ENCODE data around the gene LRRTM2. TPM values are rescaled to one million over a fixed set of nuclear protein-coding genes. Genes with fewer than 3 reads are reported as not detected.

Gene LRRTM2
- total and polyA plus RNA-seq, 2 donors (not counting 3 experiments of a cell fraction or from before 2014, with no cell fraction given): 0.06 to 0.20 TPM

GRCh38 chr5:138849882-138850281 lies 25.3 kb downstream of the LRRTM2 start:
- H3K36me3 ChIP-seq (ENCODE audit: control insufficient read depth in 2 of 2, extremely low read depth in 1 of 2, insufficient read depth in 2 of 2, low read length in 2 of 2): no peaks in the 10 kb centered on the region
- dilution Hi-C loops (cut with MboI; ENCODE audit: extremely low pct_ligation_motif_present, low sequenced_read_pairs): no loop called here
- no TSS peak for BruUV-seq (replicated peaks)
- no peak overlapping the region for H3K9ac ChIP-seq (replicated peaks; ENCODE audit: extremely low read depth, insufficient read depth, low read length)
- H3K27me3 ChIP-seq (ENCODE audit: control insufficient read depth in 2 of 2, insufficient read depth in 2 of 2, low read length in 2 of 2): no peaks in the 10 kb centered on the region
- H3K9me1 ChIP-seq (replicated peaks; ENCODE audit: control insufficient read depth, extremely low read depth, insufficient read depth, low read length): no peaks in the 10 kb centered on the region
- no peak for FAIRE-seq
- H3K79me2 ChIP-seq (ENCODE audit: control insufficient read depth, insufficient read depth, low read length): peaks cover 90% of the 10 kb centered on the region
- H3K4me2 ChIP-seq (ENCODE audit: insufficient read depth, low read length): no peak overlapping the region
- intact Hi-C loops (cut with micrococcal nuclease): no loop called here
- ChIA-PET POLR2A (no interaction called here), CTCF (interaction anchor here (0.8 kb wide), 1 partner anchor 25 kb away, joined by 3 read pairs; no protein-coding TSS in a partner anchor)
- DNase-seq (ENCODE audit: low read depth, low spot score): no peak
- no peaks in the 10 kb centered on the region for H3K9me3 ChIP-seq (replicated peaks; ENCODE audit: control insufficient read depth, insufficient read depth, low read length)
- no peak overlapping the region for H3K27ac ChIP-seq (ENCODE audit: insufficient read depth, low read depth, low read length)
- TF ChIP-seq JUN (IDR thresholded peaks at IDR 0.05; ENCODE audit: borderline replicate concordance, insufficient read depth, insufficient read length, low read depth) (no peak), CTCF (IDR thresholded peaks at IDR 0.05; ENCODE audit: extremely low read depth in 1 of 2, insufficient read depth in 1 of 2, low read depth in 1 of 2, low read length in 2 of 2) (no peak), FOS (IDR thresholded peaks at IDR 0.05; ENCODE audit: borderline replicate concordance, insufficient read depth, low read length) (no peak), EZH2 (IDR thresholded peaks at IDR 0.05; ENCODE audit: borderline replicate concordance, low read depth, low read length, severe bottlenecking) (no peak), MAX (IDR thresholded peaks at IDR 0.05; ENCODE audit: insufficient read depth, insufficient read length) (no peak), GATA2 (IDR thresholded peaks at IDR 0.05; ENCODE audit: insufficient read depth, insufficient read length, low read depth, low read length) (no peak), POLR2AphosphoS5 (IDR thresholded peaks at IDR 0.05; ENCODE audit: insufficient read depth, low read depth, low read length) (no peak), POLR2A (IDR thresholded peaks at IDR 0.05; ENCODE audit: low read depth, low read length) (no peak), MYC (IDR thresholded peaks at IDR 0.05; ENCODE audit: low read depth, low read length) (no peak)
- no peak overlapping the region for H2AFZ ChIP-seq (ENCODE audit: low read depth, low read length)
- peaks cover 19% of the 10 kb centered on the region for H4K20me1 ChIP-seq (replicated peaks; ENCODE audit: control insufficient read depth, extremely low read depth, insufficient read depth, low read length)
- H3K4me3 ChIP-seq (replicated peaks in 1 of 3; ENCODE audit: insufficient read depth in 1 of 3, low read depth in 1 of 3, low read length in 3 of 3): no peak overlapping the region
- H3K4me1 ChIP-seq (ENCODE audit: control insufficient read depth, extremely low read depth, insufficient read depth, low read length): peaks cover 32% of the 10 kb centered on the region

Measured in endothelial cell of umbilical vein (primary cell).